Activated T-cell treated with anti-CD3 and anti-CD28 coated beads, Interleukin-2, amount 50 U/mL, for 1 hour (primary cell): ENCODE measurements around the gene THSD4.
"Not testable (repeated sequence)": the region's sequence is repeated elsewhere in the genome, so short reads cannot be mapped to it uniquely, and the experiment has no call there.

ENCODE experiments used
- DNase-seq: peaks from one replicate; pipeline ENCODE4 v3.0.0-alpha.2; 2020

Gene THSD4

DNA sequence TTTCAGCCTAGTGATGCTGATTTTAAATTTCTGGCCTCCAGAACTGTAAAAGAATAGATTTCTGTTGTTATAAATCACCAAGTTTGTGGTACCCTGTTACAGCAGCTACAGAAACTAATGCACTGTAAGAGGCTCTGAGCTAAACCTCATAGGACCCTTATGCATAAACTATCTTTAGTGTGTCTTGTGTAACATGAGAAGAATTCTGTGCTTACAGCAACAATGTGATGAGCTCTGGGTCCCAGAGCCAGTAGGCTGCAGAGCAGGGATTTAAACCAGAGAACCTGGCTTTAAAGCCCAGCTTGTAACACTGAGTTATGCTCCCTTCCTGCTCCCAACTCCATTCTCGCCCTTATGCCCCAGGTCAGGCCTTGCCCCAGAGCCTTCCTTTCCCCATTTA is 113.1 kb downstream of the THSD4 start:
- no peak for DNase-seq

DNA sequence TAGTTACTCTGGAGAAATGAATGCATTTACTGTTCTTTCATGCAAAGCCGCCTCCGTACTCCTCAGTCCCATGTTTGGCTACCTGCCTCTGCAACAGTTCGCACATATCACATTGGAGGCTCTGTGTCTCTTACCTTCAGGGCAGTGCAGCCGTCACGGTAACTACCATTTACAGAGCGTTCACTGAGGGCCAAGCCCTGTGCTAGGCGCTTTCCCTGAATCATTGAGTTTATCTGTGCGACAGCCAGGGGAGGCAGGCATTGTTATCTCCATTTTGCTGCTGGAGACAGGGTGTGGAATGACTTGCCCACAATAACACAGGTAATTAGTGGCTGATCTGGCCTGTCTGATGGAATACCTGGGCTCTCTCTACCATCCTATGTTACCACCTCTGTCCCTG is 115.0 kb downstream of the THSD4 start:
- no peak for DNase-seq

DNA sequence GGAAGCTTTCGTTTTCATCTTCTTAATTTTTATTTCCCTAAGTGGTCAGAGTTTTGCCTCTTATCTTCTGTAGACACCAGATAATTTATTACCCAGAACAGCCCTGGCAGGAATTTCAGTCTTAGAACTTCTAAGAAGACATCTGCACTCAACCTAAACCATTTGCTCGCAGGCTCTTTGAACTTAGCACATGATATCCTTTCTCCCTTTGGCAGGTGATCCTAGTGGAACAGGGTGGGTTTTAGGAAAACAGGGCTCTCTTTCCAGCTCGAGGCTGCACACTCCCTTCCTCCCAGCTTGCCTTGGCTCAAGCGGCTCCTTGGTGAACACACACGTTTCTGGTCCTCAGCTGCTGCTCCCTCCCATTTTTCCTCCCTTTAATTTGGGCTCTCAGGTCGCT is 116.5 kb downstream of the THSD4 start:
- no peak for DNase-seq

DNA sequence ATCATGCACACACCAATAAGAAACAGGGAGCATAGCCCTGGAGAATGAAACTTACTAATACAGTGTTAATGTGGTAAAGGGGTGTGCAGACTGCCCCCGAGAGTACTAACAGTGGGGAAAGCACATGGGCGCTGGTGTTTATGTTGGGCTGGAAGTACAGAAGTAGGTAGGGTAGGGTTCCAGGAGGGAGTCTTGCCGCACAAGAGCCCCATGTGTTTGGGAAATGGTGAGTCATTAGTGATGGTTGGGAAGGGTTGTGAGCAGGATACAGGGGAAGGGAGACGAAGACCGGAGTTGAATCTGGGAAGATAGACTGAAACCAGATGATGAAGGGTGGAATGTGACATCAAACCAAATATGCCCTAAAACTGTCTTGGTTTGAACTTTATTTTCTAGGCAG is 117.1 kb downstream of the THSD4 start:
- no peak for DNase-seq

DNA sequence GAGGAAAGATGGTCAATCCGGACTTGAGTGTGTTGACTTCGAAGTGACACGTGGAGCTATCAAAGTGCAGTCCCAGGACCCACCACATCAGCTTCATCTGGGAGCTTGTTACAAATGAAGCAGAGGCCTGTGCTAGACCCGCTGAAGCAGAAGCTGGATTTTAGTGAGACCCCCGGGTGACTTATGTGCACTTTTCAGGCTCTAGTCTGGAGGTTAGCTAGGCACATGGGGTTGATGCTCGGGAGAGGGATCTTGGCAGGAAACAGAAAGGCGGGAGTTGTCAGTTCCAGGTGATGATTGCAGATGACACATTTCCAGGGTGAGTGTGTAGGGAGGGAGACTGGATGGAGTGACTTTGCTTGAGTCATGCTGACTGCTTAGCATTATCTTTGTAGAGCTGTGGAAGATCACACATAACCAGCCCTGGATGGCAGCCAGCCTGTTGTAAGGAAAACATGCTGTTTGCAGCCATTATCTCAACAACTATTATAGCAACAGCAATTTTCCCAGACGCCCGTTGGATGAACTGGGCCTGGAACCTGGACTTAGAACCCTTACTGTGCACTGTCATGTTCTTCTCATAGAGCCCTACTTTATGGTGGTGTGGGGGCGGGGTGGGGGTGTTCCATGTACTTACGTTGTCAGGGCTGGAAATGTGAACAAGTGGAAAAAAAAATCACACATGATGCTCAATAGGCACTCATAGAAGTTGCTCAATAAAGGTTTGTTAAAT is 122.4 kb downstream of the THSD4 start:
- no peak for DNase-seq

DNA sequence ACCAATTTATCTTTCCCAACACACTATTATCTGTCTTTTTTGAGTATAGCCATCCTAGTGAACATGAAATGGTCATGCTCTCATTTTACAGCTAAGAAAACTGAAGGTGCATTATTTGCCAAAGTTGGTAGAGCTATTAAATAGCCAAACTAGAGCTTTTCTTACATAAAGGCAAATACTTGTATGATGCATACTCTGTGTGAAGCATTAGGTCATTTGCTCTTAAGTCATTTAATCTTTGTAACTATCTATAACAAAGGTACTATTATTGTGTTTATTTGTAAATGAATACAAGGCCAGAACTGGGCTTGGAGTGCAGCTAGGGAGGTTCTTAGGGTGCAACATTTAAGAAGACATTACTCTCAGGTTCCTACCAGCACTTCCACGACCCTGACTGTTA is 123.7 kb downstream of the THSD4 start:
- DNase-seq = no peak

DNA sequence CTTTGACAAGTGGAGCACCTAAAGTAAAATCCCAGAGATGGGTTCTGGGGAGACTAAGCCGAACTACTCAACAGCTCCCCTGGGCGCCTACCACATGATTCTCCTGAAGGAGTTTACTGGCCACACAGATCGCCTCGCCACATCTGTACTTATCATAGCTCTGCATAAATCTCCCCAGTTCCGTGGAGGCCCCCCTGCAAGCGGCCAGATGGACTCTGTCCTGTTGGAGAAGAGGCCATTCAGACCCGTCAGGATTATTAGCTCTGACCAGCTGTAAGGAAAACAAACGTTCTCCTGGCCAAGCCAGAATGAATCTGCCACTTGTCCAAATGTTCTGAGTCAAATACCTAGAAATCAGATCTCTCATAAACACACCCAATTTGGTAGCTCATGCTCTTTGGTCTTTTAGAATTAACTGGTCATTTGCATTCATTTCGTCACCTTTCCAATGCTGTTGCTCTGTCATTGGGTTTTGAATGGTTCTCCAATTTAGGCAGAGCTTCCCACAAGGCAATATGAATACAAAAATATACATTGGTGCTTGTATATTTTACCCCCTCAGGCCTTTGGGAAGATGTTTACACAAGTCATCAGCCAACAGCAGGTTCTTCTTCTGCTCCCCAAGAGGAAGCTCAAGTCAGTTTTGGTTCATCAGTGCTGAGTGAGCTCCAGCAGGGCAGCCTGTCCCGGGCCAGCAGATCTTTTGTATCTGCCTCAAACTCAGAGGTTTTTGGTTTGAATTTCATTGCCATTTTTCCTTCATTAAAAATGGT is 124.5 kb downstream of the THSD4 start:
- no peak for DNase-seq

DNA sequence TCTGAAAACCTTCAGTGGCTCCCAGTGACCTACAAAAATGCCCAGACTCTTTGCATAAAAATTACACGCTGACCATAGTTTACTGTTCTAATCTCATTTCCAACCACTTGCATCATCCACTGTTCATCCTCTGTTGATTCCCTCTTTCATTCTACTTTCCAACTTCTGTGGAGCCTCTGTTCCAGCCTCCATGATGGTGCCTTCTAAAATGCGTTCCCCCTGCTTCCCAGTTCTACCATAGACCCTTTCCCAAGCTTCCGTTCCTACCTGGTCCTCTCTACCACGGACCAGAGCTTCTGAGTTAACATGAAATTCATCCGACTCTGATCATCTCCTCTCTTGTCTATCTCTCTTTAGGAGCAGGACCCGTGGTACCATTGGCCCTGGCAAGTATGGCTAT is 127.0 kb downstream of the THSD4 start:
- DNase-seq = no peak

DNA sequence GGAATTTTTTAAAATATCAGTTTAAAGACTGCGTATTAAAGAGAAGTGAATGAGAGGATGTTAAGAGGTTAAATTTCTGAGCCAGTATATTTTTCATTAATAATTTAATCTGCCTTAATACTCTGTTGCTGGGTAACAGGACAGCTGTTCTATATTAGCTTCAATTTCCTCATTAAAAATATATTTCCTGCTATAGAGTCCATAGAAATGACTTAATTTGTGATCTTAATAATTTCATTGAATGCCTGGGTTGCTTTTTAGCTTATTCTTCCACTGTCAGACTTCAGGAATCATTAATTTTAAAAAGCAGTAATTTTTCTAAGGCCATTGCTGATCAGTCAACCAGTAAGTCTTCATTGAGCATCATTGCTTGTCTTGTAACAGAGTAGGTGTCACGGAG is 129.0 kb downstream of the THSD4 start:
- no peak for DNase-seq

DNA sequence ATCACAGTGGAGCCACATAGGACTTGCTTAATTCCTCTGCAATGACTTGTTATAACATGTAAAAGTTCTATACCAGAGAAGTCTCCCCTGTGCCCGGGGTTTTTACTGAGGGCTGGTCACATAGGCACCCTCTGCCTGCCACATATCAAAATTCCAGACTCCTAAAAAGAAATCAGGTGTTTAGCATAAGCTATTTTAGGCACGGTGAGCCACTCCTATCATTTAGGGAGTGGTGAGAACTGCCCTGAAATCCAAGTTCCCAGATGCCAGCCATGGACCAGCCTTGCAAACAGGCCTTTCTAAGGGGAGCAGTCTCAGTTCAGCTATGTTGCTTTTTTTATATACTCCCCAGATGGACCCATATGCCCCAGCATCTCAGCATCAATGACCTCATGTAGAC is 130.3 kb downstream of the THSD4 start:
- no peak for DNase-seq

DNA sequence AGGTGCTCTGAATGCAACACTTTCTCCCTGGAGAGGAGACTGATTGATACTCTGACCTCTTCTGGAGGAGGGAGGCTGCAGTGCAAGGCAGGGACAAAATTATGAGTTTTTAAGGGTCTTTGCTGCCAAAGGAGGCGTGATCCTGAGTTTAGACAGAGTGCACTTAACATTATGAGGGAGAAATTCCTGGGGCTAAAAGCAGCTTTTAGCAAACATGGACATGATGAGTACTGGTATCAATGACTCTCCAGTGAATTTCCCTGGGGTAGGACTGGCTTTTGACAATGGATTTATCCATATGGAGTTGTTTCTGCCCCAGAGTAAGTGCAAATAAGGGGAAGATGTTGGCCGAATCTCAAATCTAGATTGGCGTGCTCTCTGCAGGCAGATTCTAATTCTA is 133.1 kb downstream of the THSD4 start:
- DNase-seq = no peak

DNA sequence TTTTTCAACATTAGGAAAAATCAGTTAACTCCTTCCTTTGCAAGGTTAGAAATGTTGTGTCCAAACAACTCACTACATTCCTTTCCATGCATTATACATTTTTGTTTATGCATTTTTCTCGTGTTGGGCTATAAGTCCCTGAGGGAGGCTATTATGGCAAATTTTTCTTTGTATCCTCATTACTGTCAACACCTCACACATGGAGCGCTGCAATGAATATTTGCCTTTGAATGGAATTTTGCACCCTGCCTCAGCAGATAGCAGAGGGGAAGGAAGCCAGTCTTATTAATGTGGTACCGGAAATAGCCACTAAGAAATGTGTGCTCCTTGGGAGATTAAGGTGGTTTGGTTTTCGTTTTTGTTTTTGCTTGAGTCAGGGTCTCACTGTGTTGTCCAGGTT is 134.7 kb downstream of the THSD4 start:
- DNase-seq = no peak

DNA sequence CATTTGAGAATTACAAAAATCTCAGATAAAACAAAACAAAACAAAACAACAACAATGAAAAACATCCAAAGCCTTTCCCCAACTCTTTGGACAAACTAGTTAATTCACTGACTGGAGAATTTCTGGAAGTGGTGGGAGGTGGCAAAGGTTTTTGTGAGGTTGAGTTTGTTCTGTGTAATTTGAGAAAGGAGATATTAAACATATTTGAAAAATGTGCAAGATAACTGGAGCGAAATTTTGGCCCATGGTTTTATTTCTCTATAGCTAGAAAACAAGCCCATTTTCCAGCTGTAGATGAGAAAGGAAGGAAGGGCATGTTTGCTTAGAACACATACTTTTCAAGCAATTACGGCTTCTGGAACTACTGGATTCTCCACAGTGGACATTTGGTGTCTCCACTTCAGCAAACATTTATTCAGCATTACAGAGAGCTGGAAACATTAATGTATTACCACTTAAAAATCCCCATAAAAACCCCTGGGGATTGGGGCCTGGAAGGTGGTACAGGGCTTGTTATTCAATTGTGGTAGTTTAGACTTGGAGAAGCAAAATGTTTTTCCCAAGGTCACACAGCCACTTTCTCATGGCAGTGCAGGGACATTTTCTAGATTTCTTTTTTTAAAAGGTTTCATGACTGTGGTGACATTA is 135.8 kb downstream of the THSD4 start:
- no peak for DNase-seq

DNA sequence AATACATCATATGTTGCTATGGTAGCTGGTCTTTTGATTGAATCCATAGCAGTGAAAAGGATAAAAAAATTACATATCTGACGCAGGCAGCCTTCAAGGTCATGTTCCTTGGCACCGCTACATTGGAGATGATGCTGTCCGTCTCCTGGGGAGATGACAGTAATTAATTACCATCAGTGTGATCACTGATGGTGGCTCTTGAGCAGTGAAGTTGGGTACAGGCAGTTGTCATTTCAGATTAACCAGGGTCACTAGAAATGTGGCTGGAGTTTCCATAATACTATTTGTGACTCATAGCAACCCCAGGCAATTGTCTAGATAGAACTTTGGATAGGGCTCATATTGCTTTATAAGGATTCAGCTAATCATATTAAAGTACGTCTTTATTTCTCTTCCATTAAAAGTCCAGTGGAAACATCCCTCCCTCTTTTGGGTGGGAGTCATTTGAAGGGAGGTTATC is 136.3 kb downstream of the THSD4 start:
- DNase-seq = no peak

DNA sequence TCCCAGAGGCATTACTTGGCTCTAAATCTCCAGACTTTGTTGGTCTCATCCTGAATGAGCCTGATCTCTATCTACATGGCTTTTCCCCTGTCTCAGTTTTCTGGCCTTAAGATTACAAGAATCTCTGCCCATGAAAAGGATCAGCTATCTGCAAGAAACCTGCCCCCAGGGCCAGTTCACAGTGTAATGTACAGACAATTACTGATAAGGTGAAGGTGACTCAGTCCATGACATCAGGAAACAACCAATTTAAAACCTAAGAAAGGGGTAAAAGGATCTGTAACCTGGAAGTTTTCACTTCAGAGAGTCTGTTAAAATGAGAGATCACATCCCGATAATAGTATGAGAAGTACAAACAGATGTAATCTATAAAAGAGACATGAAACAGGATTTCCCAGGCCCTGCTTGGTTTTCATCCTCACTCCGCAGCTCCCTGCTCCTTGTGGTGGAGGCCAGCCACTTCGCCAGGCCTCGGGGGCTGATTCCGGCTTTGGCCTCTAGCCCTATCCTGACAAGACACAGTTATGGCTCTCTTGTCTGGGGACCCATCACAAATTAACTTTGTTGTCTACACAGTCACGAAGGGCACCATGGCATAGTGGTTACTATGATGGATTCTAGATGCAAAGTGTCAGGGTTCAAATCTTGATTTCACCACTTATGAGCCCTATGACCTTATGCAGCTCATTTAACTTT is 136.9 kb downstream of the THSD4 start:
- no peak for DNase-seq

DNA sequence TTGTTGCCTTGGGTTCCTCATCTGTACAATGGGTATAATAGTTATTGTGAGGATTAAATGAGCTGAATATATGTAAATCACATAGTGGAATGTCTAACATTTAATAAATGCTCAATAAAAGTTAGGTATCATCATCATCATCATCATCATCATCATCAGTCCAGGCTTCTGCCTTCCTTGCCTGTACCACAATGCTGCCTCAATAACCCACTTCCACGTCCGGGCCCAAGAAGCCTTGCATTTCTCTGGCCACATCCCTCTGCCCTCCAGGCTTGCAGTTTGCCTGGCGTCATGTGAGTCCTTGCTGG is 137.4 kb downstream of the THSD4 start:
- no peak for DNase-seq

DNA sequence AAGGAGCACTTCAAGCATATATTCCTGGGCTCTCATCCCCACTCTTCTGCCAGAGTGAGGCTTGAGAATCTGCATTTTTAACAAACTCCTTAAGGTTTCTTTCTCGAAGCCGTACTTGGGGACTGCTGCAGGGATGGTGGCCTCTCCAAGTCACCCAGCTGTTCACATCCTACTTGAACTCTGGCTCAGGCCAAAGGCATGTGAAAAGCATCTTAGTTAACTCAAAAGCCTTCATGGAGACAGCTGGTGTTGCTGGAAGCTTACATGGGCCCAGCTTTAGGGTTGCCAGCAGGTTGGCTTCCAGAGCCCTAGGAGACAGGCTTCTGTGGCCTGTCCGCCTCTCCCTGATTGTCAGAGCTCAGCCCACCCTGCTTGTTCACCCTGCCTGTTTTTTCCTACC is 139.2 kb downstream of the THSD4 start:
- DNase-seq = no peak

DNA sequence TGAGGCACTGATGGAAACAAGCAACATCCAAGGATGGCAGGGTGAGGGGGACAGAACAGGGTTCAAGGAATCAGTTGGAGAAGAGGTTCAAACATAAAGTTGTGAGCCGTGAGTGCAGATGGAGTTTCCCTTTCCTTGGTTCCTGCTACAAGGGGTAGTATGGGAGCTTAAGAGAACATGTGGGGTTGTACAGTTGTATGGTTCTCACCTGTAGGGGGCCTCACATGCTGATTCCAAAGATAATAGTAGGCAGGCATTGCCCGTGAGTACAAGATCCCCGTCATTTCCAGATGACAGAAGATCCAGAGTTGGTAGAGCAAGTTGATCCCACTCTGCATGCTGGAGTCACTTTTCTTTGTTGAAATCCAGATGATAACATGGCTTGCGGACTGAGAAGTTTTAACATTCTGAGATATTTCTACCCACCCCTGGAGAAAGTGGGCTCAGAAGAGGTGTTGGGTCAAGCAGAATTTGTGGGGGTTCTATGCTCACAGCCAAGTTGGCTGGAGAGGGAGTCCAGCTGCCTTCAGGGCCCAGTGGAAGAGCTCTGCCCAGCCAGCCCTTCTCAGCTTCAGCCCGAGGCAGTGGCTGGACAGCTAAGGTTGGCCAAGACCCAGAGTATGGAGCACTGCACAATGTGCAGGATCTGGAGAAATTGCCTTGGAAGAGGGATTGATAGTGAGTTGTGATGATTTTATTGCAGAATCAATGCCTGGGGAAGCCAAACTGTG is 141.8 kb downstream of the THSD4 start:
- DNase-seq = no peak

DNA sequence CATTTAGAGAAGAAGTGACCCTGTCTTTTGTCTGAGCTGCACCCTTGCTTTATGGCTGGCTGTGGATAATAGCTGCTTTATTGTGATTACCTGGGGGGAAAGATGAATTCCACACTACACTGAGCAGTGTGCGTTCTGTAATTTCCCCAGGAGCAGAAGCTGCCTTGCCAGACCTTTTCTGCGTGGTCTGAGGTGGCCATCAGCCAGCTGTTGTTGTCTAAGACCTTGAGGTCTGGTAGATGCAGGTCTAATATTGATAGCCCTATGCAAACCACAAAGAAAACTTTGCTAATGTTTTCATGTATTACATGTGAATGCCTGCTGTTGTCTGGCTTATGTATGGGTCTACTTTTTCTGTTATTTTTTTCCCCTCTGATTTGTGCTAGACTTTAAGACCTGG is 144.6 kb downstream of the THSD4 start:
- no peak for DNase-seq

DNA sequence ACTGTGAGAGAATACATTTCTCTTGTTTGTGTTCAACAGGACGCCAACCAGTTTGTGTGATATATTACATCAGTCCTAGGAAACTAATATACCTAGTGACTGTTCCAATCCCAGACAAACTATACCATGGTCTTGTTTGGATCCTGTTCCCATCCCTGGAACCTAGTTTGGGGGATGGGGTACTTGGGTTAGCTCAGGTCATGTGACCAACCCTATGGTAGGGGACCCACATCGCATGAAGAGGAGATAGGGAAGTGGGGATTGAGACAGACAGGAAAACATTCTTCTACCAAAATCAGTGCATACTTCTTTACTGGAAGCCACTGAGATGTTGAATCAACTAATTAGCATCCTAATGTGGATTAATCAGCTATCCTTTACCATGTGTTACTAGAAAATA is 146.1 kb downstream of the THSD4 start:
- no peak for DNase-seq

DNA sequence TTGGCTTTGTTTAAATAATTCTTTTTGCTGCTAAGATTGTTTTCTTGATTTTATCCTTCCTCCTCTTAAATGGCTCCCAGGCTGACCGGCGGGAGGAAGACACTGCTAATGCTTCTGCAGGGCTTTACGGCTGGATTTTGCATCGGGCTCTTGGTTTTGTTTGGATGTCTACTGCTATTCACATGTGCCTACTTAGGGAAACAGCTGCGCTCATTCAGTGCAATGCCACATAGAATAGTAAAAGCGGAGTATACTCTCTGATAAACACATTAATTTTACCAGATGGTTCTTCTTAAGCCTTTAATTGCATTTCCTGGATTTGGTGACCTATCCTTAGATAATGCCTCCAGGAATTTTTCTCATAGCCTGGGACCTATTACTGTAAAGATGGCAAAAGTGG is 146.6 kb downstream of the THSD4 start:
- no peak for DNase-seq

DNA sequence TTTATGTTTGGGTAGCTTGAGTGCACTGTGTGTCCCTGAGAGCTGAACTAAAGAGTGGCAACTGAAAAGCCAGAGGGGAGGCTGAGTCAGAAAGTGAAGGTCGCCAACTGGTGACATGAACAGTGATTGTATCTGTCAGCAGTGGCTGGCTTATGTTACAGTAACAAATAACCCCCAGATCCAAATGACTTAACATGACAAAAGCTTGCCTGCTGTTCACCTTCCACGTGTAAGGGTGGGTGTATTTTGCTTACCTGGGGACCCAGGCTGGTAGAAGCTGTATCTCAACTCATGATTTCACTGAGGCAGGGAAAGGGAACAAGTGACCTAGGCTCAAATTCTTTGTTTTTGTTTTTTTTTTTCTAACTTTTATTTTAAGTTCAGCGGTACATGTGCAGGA is 147.3 kb downstream of the THSD4 start:
- DNase-seq = no peak

DNA sequence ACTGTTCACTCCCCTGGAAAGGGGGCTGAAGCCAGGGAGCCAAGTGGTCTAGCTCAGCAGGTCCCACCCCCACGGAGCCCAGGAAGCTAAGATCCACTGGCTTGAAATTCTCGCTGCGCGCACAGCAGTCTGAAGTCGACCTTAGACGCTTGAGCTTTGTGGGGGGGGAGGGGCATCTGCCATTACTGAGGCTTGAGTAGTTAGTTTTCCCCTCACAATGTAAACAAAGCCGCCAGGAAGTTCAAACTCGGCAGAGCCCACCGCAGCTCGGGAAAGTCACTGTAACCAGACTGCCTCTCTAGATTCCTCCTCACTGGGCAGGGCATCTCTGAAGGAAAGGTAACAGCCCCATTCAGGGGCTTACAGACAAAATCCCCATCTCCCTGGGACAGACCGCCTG is 150.3 kb downstream of the THSD4 start:
- DNase-seq = not testable (repeated sequence)
